ENCODE results near the gene TLE2.

Gene TLE2

GRCh38 chr19:3019211-3019854 lies 9.7 kb downstream of the TLE2 start:
- no peak for DNase-seq
- Histone ChIP-seq H2BK120ac (ENCODE audit: low read depth, low read length) (no peak overlapping the region), H3K27me3 (ENCODE audit: control insufficient read depth in 1 of 2, insufficient read depth in 1 of 2, low read length in 2 of 2) (peaks cover 0 to 14% of the 10 kb centered on the region in 2 experiments), H3K4me3 (ENCODE audit: insufficient read depth in 1 of 2, low read depth in 1 of 2, low read length in 2 of 2) (no peak overlapping the region), H3K79me1 (replicated peaks; ENCODE audit: low read length, poor library complexity, severe bottlenecking) (no peaks in the 10 kb centered on the region), H3K36me3 (ENCODE audit: control insufficient read depth in 1 of 2, insufficient read depth in 2 of 2, low read depth in 1 of 2, low read length in 2 of 2) (peaks cover 0 to 3% of the 10 kb centered on the region in 2 experiments), H3K4ac (ENCODE audit: low read depth in 1 of 2, low read length in 2 of 2) (no peak overlapping the region), H3K23ac (ENCODE audit: low read length in 2 of 2) (no peak overlapping the region), H2BK12ac (ENCODE audit: low read length in 2 of 2) (no peak overlapping the region), H2AK5ac (ENCODE audit: low read length, severe bottlenecking) (no peak overlapping the region), H2AFZ (ENCODE audit: low read depth, low read length) (no peak overlapping the region), H2BK15ac (ENCODE audit: low read depth, poor library complexity, severe bottlenecking) (no peak overlapping the region), H3K4me2 (ENCODE audit: low read length, poor library complexity, severe bottlenecking) (no peak overlapping the region), H2BK5ac (ENCODE audit: low read depth, low read length, poor library complexity, severe bottlenecking) (no peak overlapping the region), H3K14ac (ENCODE audit: low read length in 2 of 2) (no peak overlapping the region), H3K18ac (ENCODE audit: low read depth in 1 of 2, low read length in 2 of 2) (no peak overlapping the region), H4K8ac (ENCODE audit: low read length) (no peak overlapping the region), H4K91ac (ENCODE audit: low read length) (no peak overlapping the region), H3K9ac (ENCODE audit: low read length) (no peak overlapping the region), H3K4me1 (ENCODE audit: control insufficient read depth, insufficient read depth, low read depth, low read length) (no peaks in the 10 kb centered on the region), H3K9me3 (ENCODE audit: control insufficient read depth, low read length) (no peaks in the 10 kb centered on the region), H3K27ac (ENCODE audit: low read length, poor library complexity, severe bottlenecking) (no peak overlapping the region)
- WGBS = 89% methylated on average over 25 of the region's 28 CpGs

DNA sequence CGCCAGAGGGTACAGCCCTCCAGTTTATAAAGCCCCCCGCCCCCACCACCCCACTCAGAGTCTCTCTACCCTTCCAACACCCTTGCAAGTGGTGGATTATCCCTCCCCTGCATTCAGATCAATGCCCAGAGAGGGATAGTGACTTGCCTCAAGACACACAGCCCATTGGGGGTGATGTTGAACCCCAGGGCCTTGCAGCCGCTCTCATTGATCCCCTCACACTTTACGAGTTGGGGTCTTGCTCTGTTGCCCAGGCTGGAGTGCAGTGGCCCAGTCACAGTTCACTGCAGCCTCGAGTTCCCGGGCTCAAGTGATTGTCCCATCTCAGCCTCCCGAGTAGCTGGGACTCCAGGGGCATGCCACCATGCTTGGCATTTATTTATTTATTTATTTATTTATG lies 11.2 kb downstream of the TLE2 start:
- peaks cover 0 to 3% of the 10 kb centered on the region in 2 experiments for H3K36me3 ChIP-seq (ENCODE audit: control insufficient read depth in 1 of 2, insufficient read depth in 2 of 2, low read depth in 1 of 2, low read length in 2 of 2)
- DNase-seq = no peak
- H4K8ac ChIP-seq (ENCODE audit: low read length) = no peak overlapping the region
- H3K27me3 ChIP-seq (ENCODE audit: control insufficient read depth in 1 of 2, insufficient read depth in 1 of 2, low read length in 2 of 2) = peaks cover 0 to 4% of the 10 kb centered on the region in 2 experiments
- no peak overlapping the region for H2AK5ac ChIP-seq (ENCODE audit: low read length, severe bottlenecking)
- H2BK12ac ChIP-seq (ENCODE audit: low read length in 2 of 2) = no peak overlapping the region
- peaks cover 3% of the 10 kb centered on the region for H3K4me1 ChIP-seq (ENCODE audit: control insufficient read depth, insufficient read depth, low read depth, low read length)
- H3K14ac ChIP-seq (ENCODE audit: low read length in 2 of 2) = no peak overlapping the region
- no peak overlapping the region for H3K4me3 ChIP-seq (ENCODE audit: insufficient read depth in 1 of 2, low read depth in 1 of 2, low read length in 2 of 2)
- H3K23ac ChIP-seq (ENCODE audit: low read length in 2 of 2) = no peak overlapping the region
- no peak overlapping the region for H2BK120ac ChIP-seq (ENCODE audit: low read depth, low read length)
- no peak overlapping the region for H3K27ac ChIP-seq (ENCODE audit: low read length, poor library complexity, severe bottlenecking)
- 89% methylated on average over 4 of the region's 7 CpGs for WGBS
- H2AFZ ChIP-seq (ENCODE audit: low read depth, low read length) = no peak overlapping the region
- no peaks in the 10 kb centered on the region for H3K79me1 ChIP-seq (replicated peaks; ENCODE audit: low read length, poor library complexity, severe bottlenecking)
- no peak overlapping the region for H2BK5ac ChIP-seq (ENCODE audit: low read depth, low read length, poor library complexity, severe bottlenecking)
- no peak overlapping the region for H3K4ac ChIP-seq (ENCODE audit: low read depth in 1 of 2, low read length in 2 of 2)
- no peak overlapping the region for H3K18ac ChIP-seq (ENCODE audit: low read depth in 1 of 2, low read length in 2 of 2)
- H3K9me3 ChIP-seq (ENCODE audit: control insufficient read depth, low read length) = no peaks in the 10 kb centered on the region
- no peak overlapping the region for H3K9ac ChIP-seq (ENCODE audit: low read length)
- no peak overlapping the region for H4K91ac ChIP-seq (ENCODE audit: low read length)
- H3K4me2 ChIP-seq (ENCODE audit: low read length, poor library complexity, severe bottlenecking) = no peak overlapping the region
- no peak overlapping the region for H2BK15ac ChIP-seq (ENCODE audit: low read depth, poor library complexity, severe bottlenecking)

GRCh38 chr19:3015126-3016057 lies 13.7 kb downstream of the TLE2 start:
- Histone ChIP-seq H3K9ac (ENCODE audit: low read length) (no peak overlapping the region), H3K23ac (ENCODE audit: low read length in 2 of 2) (no peak overlapping the region), H2BK120ac (ENCODE audit: low read depth, low read length) (no peak overlapping the region), H2BK12ac (ENCODE audit: low read length in 2 of 2) (no peak overlapping the region), H2BK15ac (ENCODE audit: low read depth, poor library complexity, severe bottlenecking) (peak overlapping the region; percentile 20), H3K4me3 (ENCODE audit: insufficient read depth in 1 of 2, low read depth in 1 of 2, low read length in 2 of 2) (no peak overlapping the region), H4K8ac (ENCODE audit: low read length) (no peak overlapping the region), H3K4me1 (ENCODE audit: control insufficient read depth, insufficient read depth, low read depth, low read length) (peaks cover 3% of the 10 kb centered on the region), H4K91ac (ENCODE audit: low read length) (no peak overlapping the region), H3K4me2 (ENCODE audit: low read length, poor library complexity, severe bottlenecking) (no peak overlapping the region), H3K79me1 (replicated peaks; ENCODE audit: low read length, poor library complexity, severe bottlenecking) (no peaks in the 10 kb centered on the region), H3K4ac (ENCODE audit: low read depth in 1 of 2, low read length in 2 of 2) (no peak overlapping the region), H3K27ac (ENCODE audit: low read length, poor library complexity, severe bottlenecking) (no peak overlapping the region), H3K27me3 (ENCODE audit: control insufficient read depth in 1 of 2, insufficient read depth in 1 of 2, low read length in 2 of 2) (peaks cover 4 to 6% of the 10 kb centered on the region in 2 experiments), H3K9me3 (ENCODE audit: control insufficient read depth, low read length) (no peaks in the 10 kb centered on the region), H3K14ac (ENCODE audit: low read length in 2 of 2) (no peak overlapping the region), H2AK5ac (ENCODE audit: low read length, severe bottlenecking) (no peak overlapping the region), H2BK5ac (ENCODE audit: low read depth, low read length, poor library complexity, severe bottlenecking) (no peak overlapping the region), H3K18ac (ENCODE audit: low read depth in 1 of 2, low read length in 2 of 2) (no peak overlapping the region), H3K36me3 (ENCODE audit: control insufficient read depth in 1 of 2, insufficient read depth in 2 of 2, low read depth in 1 of 2, low read length in 2 of 2) (peaks cover 0 to 3% of the 10 kb centered on the region in 2 experiments), H2AFZ (ENCODE audit: low read depth, low read length) (no peak overlapping the region)
- 95% methylated on average over 22 of the region's 22 CpGs for WGBS
- DNase-seq = no peak

- no peak overlapping the region for H2BK5ac ChIP-seq (ENCODE audit: low read depth, low read length, poor library complexity, severe bottlenecking)
- H3K9ac ChIP-seq (ENCODE audit: low read length) = no peak overlapping the region
- WGBS = 98% methylated on average over 8 of the region's 8 CpGs
- no peak overlapping the region for H4K8ac ChIP-seq (ENCODE audit: low read length)
- no peak overlapping the region for H3K18ac ChIP-seq (ENCODE audit: low read depth in 1 of 2, low read length in 2 of 2)
- no peak overlapping the region for H3K4me3 ChIP-seq (ENCODE audit: insufficient read depth in 1 of 2, low read depth in 1 of 2, low read length in 2 of 2)
- H2AFZ ChIP-seq (ENCODE audit: low read depth, low read length) = no peak overlapping the region
- H3K4me2 ChIP-seq (ENCODE audit: low read length, poor library complexity, severe bottlenecking) = no peak overlapping the region
- no peak overlapping the region for H3K27ac ChIP-seq (ENCODE audit: low read length, poor library complexity, severe bottlenecking)
- no peak for DNase-seq
- H4K91ac ChIP-seq (ENCODE audit: low read length) = no peak overlapping the region
- H3K36me3 ChIP-seq (ENCODE audit: control insufficient read depth in 1 of 2, insufficient read depth in 2 of 2, low read depth in 1 of 2, low read length in 2 of 2) = peaks cover 0 to 1% of the 10 kb centered on the region in 2 experiments
- H3K4me1 ChIP-seq (ENCODE audit: control insufficient read depth, insufficient read depth, low read depth, low read length) = peaks cover 3% of the 10 kb centered on the region
- H3K79me1 ChIP-seq (replicated peaks; ENCODE audit: low read length, poor library complexity, severe bottlenecking) = no peaks in the 10 kb centered on the region
- no peak overlapping the region for H3K4ac ChIP-seq (ENCODE audit: low read depth in 1 of 2, low read length in 2 of 2)
- no peaks in the 10 kb centered on the region for H3K9me3 ChIP-seq (ENCODE audit: control insufficient read depth, low read length)
- H2BK15ac ChIP-seq (ENCODE audit: low read depth, poor library complexity, severe bottlenecking) = no peak overlapping the region
- no peak overlapping the region for H2AK5ac ChIP-seq (ENCODE audit: low read length, severe bottlenecking)
- no peak overlapping the region for H2BK120ac ChIP-seq (ENCODE audit: low read depth, low read length)
- no peak overlapping the region for H3K14ac ChIP-seq (ENCODE audit: low read length in 2 of 2)
- H3K27me3 ChIP-seq (ENCODE audit: control insufficient read depth in 1 of 2, insufficient read depth in 1 of 2, low read length in 2 of 2) = peaks cover 4 to 8% of the 10 kb centered on the region in 2 experiments
- H3K23ac ChIP-seq (ENCODE audit: low read length in 2 of 2) = no peak overlapping the region
- no peak overlapping the region for H2BK12ac ChIP-seq (ENCODE audit: low read length in 2 of 2)
Observed at GRCh38 chr19:3014135-3014534, 14.9 kb downstream of the TLE2 start.
